HG03039 (cell line): ENCODE results near the gene STK32C.
"Not testable (repeated sequence)": the region's sequence is repeated elsewhere in the genome, so short reads cannot be mapped to it uniquely, and the experiment has no call there.

Experiments used
- ATAC-seq: cut with Tn5 transposase; IDR thresholded peaks from one replicate; pipeline ENCODE4 v1.9.1; 2021; ENCODE audit warnings: mild to moderate bottlenecking, moderate library complexity; ENCODE audit not compliant: unreplicated experiment

The STK32C gene

DNA sequence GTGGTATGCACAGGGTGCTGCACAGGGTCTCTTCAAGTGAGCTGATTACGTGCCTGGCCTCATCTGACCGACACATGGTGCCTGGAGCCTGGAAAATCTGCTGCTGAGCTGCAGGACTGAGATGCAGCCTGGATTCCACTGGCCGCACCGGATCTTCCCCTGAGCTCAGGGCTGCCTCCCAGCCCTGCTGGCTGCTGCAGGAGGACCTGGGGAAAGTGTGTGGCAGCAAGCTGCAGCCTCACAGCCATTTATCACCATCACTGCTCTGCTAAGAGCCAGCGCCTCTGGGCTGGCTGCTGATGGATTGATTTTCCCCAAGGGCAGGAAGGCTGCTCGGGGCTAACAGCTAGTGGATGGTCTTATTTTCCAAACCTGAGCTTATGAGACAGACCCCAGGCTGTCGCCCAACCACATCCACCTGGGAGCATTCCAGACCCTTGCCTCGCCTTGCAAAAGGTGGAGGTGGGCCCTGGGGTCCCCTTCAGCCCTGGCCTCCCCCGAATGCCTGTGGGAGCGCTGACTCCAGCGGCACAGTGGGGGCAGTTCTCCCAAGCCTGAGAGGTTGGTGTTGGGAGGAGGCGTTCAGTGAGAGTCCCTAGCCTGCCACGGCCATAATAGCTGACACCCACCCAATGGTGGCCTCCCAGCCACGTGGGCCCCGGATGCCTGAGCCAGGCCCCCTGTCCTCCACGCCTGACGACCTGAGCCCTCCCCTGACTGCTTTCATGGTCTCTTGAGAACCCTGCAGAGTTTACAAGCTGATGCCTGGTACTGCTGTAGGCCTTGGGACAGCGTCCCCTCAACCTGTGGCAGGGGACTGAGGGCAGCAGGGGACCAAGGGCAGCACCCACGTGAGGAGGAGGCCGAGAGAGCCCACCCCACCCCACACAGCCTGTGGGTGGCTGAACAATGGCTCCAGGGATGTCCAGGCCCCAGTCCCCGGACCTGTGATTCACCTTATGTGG lies 38.2 kb downstream of the STK32C start:
- ATAC-seq, result no peak

DNA sequence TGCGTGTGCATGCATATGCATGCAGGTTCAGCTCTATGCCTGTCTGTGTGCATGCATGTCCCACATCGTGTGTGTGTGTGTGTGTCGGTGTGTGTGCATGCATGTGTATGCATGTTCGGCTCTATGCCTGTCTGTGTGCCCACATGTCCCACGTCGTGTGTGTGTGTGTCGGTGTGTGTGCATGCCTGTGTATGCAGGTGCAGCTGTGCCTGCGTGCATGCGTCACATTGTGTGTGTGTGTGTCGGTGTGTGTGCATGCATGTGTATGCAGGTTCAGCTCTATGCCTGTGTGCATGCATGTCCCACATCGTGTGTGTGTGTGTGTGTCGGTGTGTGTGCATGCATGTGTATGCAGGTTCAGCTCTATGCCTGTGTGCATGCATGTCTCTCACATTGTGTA lies 39.8 kb downstream of the STK32C start:
- not testable (repeated sequence) for ATAC-seq

DNA sequence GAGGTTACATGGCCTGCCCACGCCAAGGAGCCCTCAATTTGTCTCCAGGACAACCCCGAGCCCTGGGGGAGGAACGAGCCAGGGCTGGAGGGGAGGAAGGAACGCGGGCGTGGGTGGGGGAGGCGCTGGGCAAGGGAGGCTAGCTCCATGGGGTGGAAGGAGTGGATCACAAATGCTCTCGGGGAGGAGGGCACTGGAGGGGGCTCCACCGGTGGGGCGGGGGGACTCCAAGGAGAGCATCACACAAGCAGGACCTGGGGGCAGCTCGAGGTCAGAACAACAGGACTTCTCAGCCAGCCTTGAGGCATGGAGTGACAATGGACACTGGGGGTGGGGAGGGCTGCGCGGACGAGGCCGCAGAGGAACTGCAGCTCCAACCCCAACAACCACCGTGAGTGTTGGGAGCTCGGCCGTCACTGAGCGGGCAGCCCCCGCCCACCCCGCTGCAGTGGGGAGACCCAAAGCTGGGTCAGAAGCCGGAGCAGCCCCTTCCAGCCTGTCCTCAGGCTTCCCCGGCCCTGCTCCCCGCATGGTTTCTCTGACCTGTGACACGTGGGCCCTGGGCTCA lies 41.1 kb downstream of the STK32C start:
- ATAC-seq, result no peak

DNA sequence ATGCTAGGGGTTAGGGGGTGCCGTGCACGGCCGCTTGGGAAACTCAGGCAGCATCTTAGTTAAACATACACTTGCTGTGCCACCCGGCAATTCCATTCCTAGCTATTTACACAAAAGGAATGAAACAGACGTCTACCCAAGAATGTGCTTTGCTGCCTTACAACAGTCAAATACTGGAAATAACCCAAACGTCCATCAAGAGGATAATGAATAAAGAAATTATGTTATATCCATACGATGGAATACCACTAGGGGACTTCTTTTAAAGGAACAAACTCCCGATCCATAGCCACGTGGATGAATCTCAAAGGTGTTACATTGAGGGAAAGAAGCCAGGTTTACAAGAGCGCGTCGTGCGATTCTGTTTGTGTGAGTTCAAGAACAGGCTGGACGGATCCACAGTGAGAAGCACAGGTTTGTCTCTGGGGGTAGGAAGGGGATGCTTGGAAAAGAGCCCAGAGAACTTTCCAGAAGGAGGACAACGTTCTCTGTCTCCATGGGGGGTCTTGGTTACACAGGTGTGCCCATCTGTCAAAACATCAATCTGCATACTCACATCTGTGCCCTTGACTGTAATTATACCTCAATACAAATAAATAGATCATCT lies 41.8 kb downstream of the STK32C start:
- no peak for ATAC-seq

DNA sequence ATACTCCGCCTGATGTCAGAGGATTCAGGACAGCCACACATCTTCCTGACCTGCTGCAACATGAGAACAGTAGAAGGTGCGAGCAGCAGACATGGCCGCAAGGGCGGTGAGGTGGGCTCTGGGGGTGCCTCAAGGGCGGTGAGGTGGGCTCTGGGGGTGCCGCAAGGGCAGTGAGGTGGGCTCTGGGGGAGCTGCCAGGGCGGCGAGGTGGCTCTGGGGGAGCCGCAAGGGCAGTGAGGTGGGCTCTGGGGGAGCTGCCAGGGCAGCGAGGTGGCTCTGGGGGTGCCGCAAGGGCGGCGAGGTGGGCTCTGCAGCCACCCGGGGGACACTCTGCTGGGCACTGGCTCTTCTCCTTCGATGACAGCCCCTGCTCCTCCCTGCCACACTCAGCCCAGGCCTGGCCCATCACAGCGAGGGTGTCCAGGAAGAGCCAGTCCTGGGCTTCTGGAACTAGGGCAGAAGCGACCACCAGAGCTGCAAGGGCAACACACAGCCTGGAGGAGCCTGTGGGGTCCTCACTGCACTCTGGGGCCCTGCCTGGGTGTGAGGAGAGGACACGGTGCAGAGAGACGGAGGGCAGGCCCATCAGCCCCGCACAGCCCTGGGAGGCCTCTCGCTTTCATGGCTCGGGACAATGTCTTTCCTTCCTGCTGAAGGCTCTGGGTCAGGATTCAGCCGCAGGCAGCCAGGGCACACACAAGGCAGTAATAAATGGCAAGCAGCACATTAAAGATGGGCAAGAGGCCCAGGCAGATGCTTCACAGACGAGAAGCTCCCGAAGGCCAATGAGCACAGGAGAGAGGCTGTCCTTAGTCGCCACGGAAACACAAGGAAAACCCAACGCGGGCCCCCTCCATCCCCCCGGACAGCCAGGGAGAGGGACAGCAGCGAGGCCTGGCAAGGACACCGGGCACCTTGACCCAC lies 42.5 kb downstream of the STK32C start:
- ATAC-seq, result no peak

DNA sequence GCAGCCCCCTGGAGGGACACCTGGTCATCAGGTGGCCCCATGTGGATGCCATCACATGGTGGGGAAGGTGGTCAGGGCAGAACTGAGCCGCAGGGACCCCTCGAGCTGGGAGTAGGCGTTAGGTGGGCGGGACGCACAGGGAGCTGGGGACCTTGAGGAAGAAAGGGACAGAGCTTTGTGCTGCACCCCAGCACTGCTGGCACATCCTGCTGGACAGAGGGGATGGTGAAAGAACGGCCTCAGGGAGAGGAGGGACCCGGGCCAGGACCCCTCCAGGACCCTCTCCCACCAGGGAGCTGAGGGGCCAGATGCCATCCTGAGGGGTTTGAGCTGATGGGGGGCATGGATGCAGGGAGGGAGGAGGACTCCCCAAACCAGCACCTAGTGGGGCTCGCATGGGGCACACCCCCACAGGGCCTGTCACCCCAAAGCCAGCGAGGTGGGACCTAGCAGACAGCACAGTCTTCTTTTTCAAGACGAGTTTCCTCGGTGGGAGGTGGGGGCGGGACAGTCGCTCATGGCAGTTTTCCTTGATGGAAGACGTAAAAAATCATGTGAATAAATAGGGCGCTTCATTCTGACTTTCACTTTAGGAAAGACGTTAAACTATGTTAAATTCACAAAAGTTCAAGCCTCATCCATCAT lies 43.3 kb downstream of the STK32C start:
- no peak for ATAC-seq

DNA sequence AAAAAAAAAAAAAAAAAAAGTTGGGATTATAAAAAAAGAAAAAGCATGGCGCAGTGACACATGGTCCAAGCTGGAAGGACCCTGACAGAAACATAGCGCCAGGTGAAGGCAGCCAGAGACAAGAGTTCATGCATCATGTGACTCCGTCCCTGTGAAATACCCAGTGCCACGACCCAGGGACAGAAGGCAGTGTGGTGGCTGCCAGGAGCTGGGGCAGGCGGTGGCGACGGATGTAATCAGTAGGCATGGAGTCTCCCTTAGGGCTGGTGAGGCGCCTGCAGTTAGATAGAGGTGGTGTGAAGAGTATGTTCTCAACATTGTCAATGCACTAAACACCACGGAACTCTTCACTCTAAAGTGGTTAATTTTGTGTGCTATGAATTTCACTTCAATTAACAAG lies 43.9 kb downstream of the STK32C start:
- no peak for ATAC-seq

DNA sequence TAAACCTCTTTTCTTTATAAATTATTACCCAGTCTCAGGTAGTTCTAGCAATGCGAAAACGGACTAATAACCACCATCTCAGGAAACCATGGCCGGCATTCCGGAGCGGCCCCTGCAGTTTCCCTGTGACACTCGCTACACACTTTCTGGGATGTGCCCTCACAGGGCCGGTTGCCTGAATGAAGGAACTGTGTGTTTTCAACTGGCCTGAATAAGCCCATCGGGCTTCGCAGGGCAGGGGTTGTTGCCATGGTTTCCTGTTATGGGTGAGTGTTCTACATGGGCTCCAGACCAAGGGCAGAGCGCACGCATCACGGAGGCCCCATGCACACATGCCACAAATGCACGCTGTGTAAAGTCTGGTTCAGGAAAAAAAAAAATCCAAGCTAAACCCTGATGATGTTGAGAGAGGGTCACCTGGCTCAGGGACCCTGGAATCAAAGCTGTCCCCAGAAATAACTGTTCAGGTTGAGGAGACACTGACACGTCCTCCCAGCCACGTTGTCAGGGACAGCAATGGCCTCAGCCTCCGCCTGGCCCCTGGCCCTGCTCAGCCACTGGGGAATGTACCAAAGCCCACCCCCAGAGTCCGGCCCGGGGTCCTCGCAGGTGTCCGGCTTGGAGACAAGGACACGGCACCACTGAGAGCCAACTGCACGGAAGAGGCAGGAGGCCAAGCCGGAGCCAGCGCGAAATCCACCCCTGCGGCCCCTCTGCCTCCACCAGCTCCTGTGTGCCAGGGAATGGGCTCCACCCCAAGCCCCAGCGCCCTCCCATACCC lies 47.9 kb downstream of the STK32C start:
- ATAC-seq, result no peak

DNA sequence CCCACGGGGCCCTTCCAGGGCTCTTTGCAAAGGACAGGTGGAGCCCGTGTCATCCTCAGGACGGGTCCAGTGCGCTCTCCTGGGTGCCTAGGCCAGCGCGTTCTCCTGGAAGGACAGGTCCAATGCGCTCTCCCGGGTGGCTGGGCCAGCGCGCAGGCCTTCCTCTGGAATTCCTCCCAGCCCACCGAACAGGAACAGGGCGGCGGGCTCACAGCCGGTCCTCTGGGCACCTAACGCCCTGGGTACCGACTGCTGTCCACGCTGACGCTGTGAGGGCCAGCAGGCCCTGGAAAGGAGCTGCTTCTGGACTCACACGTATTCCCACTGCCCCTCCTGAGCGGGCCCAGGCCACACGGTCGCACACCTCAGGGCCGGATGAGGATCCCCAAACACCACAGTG lies 49.3 kb downstream of the STK32C start:
- ATAC-seq, result no peak

DNA sequence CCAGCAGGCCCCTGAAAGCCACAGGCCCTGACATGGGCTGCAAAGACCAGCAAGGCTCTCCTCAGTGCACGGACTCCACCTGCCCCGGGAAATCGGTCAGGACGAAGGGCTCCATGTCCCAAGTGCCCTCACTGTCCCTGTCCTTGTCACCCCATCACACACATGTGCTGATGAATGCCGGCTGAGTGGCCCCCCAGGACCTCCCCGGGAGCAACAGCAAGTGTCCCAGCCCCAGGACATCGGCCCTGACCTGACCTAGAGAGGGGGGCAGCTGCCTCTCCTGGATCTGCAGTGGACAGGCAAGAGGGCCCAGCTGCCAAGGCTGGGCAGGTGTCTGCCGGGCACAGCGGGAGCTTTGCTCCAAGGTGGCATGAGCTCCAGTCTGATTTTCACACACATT lies 49.8 kb downstream of the STK32C start:
- no peak for ATAC-seq

DNA sequence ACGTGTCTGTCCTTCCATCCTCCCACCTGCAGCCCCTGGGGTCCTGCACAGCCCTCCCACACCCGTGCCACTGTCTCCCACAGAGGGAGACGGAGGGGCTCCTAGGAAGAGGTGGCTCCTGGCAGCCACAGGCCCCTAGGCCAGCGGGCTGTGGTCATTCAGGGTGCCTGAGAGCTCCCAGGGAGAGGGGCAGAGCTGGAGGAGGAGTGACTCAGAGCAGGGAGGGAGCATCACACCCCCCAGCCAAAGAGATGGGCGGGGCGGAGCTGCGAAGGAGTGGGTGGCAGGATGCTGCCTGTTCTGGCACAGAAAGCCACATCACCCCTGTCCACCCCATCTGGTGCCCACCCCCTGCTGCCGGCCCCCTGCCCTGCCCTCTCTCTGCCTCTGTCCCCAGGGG lies 50.5 kb downstream of the STK32C start:
- no peak for ATAC-seq

DNA sequence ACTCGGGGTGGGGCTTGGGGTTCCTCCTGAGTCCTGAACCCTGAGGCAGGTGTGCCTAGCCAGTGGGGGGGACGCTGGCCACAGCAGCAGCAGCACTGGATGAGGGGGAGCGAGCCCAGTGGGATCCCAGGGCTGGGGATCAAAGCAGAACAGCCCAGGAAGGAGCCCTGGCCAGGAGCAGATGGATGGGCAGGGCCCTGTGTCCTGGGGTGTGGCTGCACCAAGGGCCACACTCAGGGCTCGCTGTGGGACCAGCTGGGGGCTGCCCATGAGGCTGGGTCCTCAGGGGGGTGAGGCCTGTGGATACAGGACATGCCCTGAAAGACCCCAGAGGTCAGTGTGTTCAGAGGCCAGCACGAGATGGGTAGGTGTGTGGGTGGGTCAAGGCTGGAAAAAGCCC lies 50.9 kb downstream of the STK32C start:
- no peak for ATAC-seq

DNA sequence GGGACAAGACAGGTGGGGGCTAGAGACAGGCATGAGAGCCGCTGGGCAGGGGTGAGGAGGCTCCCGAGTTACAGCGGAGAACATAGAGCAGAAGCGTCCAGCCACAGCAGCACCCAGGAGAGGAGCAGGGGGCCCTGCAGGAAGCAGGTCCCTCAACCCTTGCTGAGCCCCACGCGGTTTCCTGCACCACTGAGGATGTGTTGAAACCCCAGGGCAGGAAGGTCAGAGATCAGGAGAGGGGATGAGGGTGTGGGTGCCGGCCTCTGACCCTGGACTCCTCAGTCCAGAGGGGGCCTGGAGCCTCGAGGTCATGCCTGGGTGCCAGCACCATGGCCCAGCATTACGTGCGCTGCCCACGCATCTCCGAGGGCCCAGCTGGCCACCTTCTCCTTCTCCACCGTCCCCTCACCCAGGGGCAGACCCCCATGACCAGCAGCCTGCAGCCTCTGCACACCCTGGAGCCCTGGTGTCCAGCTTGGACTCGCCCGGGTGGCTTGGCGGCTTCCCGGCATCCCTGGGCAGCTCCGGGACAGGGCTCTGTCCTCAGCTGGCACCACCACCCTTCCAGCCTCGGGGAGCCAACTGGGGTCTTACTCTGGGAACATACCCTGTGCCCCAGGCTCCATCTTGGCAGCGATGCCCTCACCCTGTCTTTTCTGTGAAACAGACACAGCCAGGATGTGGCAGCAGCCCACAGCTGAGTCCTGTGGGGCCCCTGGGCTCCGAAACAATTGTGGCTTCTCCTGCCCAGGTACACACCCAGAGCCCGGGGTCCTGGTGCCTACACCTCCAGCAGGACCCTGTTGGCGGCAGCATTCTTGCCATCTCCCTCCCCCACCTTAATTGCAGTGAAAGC lies 52.0 kb downstream of the STK32C start:
- ATAC-seq, result no peak

DNA sequence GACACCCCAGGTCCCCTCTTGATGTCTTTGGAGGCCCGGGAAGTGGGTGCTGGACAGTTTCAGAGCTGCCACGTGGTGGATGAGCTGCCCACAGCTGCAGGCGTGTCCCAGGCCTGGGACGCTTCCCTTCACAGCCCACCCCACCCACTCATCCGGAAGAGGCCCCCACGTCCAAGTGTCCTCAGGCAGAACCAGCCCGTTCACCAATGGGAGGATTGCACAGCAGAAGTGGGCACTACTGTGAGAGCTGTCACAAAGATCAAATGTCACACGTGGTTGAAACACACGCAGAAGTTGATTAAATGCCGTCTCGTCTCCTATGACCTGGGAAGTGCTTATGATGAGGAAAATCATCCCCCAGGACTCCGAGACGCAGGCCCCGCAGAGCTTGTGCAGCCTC lies 52.9 kb downstream of the STK32C start:
- no peak for ATAC-seq

DNA sequence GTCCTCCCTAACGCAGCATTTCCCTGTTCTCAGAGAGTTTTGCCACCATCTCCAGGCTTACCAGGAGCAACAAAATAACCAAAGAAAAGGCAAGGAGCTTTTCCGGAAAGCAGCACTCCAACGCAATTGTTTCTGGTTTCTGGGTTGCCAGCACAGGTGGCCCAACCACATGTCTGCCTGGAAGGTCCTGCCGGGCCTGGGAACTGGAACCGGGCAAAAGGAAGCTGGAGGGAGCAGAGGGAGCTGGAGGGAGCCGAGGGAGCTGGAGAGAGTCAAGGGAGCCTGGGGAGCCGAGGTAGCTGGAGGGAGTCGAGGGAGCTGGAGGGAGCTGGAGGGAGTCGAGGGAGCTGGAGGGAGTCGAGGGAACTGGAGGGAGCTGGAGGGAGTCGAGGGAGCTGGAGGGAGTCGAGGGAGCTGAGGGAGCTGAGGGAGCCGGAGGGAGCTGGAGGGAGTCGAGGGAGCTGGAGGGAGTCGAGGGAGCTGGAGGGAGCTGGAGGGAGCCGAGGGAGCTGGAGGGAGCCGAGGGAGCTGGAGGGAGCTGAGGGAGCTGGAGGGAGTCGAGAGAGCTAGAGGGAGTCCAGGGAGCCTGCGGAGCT lies 54.6 kb downstream of the STK32C start:
- no peak for ATAC-seq

DNA sequence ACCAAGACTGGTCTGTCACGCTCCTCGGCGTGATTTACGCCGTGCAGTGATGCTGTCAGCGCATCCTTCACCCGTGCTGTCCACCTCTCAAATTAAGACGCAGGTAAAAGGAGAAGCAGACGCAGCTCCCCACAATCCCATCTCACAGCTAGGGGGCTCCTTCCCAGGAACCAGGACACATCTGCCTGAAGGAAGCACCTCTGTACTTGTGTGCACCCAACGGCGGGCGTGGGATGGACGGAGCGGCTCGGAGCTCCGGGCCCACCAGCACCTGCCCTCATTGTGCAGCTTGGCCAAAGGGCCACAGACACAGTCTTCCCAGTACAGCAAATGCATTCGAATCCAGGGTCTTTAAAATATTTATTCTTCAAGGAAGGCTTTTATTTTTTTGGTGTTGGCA lies 55.3 kb downstream of the STK32C start:
- no peak for ATAC-seq

DNA sequence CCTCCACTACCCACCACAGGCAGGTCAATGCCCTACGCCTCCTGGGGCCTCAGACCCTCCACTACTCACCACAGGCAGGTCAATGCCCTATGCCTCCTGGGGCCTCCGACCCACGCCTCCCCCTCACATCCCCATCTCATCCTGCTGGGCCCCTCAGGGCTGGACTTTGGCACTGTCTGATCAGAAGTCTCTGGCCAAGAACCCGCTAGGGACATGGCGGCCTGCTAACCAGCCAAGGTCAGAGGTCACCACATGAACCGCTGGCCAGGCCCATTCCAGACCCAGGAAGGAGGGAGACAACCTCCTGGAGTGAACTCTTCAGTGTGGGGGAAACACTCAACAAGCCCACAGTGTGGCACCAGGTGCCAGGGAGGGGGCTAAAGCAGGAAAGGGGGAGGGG lies 55.8 kb downstream of the STK32C start:
- ATAC-seq, result no peak
